ENCODE data around the gene SH3PXD2B.

The SH3PXD2B gene

GRCh38 chr5:172498431-172499129, 44.3 kb upstream of the SH3PXD2B start:
- H3K4me1 ChIP-seq (ENCODE audit: control insufficient read depth, low read depth, low read length), result no peaks in the 10 kb centered on the region
- no peak overlapping the region for H3K9ac ChIP-seq (ENCODE audit: low read length)
- no peak overlapping the region for H3K18ac ChIP-seq (ENCODE audit: low read length)
- H3K79me1 ChIP-seq (ENCODE audit: low read length), result no peaks in the 10 kb centered on the region
- H3K36me3 ChIP-seq (ENCODE audit: control insufficient read depth, insufficient read depth, low read length), result no peaks in the 10 kb centered on the region
- H2AK5ac ChIP-seq (ENCODE audit: low read length), result no peak overlapping the region
- H4K8ac ChIP-seq (ENCODE audit: low read depth, low read length), result no peak overlapping the region
- no peak overlapping the region for H3K4me3 ChIP-seq (ENCODE audit: low read length)
- H2BK5ac ChIP-seq (ENCODE audit: low read length), result no peak overlapping the region
- H3K23ac ChIP-seq (ENCODE audit: low read length), result no peak overlapping the region
- no peak overlapping the region for H3K27ac ChIP-seq (ENCODE audit: low read depth, low read length)
- no peak overlapping the region for H4K5ac ChIP-seq (ENCODE audit: low read length)
- no peak overlapping the region for H3K4ac ChIP-seq (ENCODE audit: low read depth, low read length)
- no peak overlapping the region for H3K4me2 ChIP-seq (ENCODE audit: low read length)
- DNase-seq, result no peak
- no peaks in the 10 kb centered on the region for H3K27me3 ChIP-seq (ENCODE audit: insufficient read depth, low read length, poor library complexity)
- no peaks in the 10 kb centered on the region for H3K79me2 ChIP-seq (ENCODE audit: control insufficient read depth, insufficient read depth, low read length)
- H3K56ac ChIP-seq (ENCODE audit: low read length), result no peak overlapping the region
- no CpG with 5 or more reads among the region's 12 CpGs for WGBS (ENCODE audit: extremely low coverage, insufficient coverage, low lambda C conversion rate)
- no peak overlapping the region for H2BK15ac ChIP-seq (replicated peaks; ENCODE audit: low read depth)
- H2BK120ac ChIP-seq (ENCODE audit: low read depth, low read length), result no peak overlapping the region

- Histone ChIP-seq H2BK15ac (replicated peaks; ENCODE audit: low read depth) (no peak overlapping the region), H3K18ac (ENCODE audit: low read length) (no peak overlapping the region), H2BK120ac (ENCODE audit: low read depth, low read length) (no peak overlapping the region), H3K56ac (ENCODE audit: low read length) (no peak overlapping the region), H3K79me1 (ENCODE audit: low read length) (no peaks in the 10 kb centered on the region), H3K4me2 (ENCODE audit: low read length) (no peak overlapping the region), H4K8ac (ENCODE audit: low read depth, low read length) (no peak overlapping the region), H2BK5ac (ENCODE audit: low read length) (no peak overlapping the region), H3K79me2 (ENCODE audit: control insufficient read depth, insufficient read depth, low read length) (no peaks in the 10 kb centered on the region), H3K36me3 (ENCODE audit: control insufficient read depth, insufficient read depth, low read length) (no peaks in the 10 kb centered on the region), H3K27ac (ENCODE audit: low read depth, low read length) (no peak overlapping the region), H3K9ac (ENCODE audit: low read length) (no peak overlapping the region), H2AK5ac (ENCODE audit: low read length) (no peak overlapping the region), H4K5ac (ENCODE audit: low read length) (no peak overlapping the region), H3K4me1 (ENCODE audit: control insufficient read depth, low read depth, low read length) (no peaks in the 10 kb centered on the region), H3K4me3 (ENCODE audit: low read length) (no peak overlapping the region), H3K27me3 (ENCODE audit: insufficient read depth, low read length, poor library complexity) (no peaks in the 10 kb centered on the region), H3K23ac (ENCODE audit: low read length) (no peak overlapping the region), H3K4ac (ENCODE audit: low read depth, low read length) (no peak overlapping the region)
- no CpG with 5 or more reads among the region's 14 CpGs for WGBS (ENCODE audit: extremely low coverage, insufficient coverage, low lambda C conversion rate)
- DNase-seq, result no peak
These were observed 43.4 kb upstream of the SH3PXD2B start for GRCh38 chr5:172497591-172498255.

GRCh38 chr5:172496671-172497371, 42.5 kb upstream of the SH3PXD2B start:
- H4K8ac ChIP-seq (ENCODE audit: low read depth, low read length), result no peak overlapping the region
- no peaks in the 10 kb centered on the region for H3K79me1 ChIP-seq (ENCODE audit: low read length)
- H3K56ac ChIP-seq (ENCODE audit: low read length), result no peak overlapping the region
- H3K23ac ChIP-seq (ENCODE audit: low read length), result no peak overlapping the region
- WGBS (ENCODE audit: extremely low coverage, insufficient coverage, low lambda C conversion rate), result no CpG with 5 or more reads among the region's 12 CpGs
- H2BK15ac ChIP-seq (replicated peaks; ENCODE audit: low read depth), result no peak overlapping the region
- H3K79me2 ChIP-seq (ENCODE audit: control insufficient read depth, insufficient read depth, low read length), result no peaks in the 10 kb centered on the region
- H3K27me3 ChIP-seq (ENCODE audit: insufficient read depth, low read length, poor library complexity), result no peaks in the 10 kb centered on the region
- H2AK5ac ChIP-seq (ENCODE audit: low read length), result no peak overlapping the region
- H3K18ac ChIP-seq (ENCODE audit: low read length), result no peak overlapping the region
- H3K4me1 ChIP-seq (ENCODE audit: control insufficient read depth, low read depth, low read length), result no peaks in the 10 kb centered on the region
- no peaks in the 10 kb centered on the region for H3K36me3 ChIP-seq (ENCODE audit: control insufficient read depth, insufficient read depth, low read length)
- no peak for DNase-seq
- H3K4me3 ChIP-seq (ENCODE audit: low read length), result no peak overlapping the region
- H2BK120ac ChIP-seq (ENCODE audit: low read depth, low read length), result no peak overlapping the region
- no peak overlapping the region for H3K9ac ChIP-seq (ENCODE audit: low read length)
- no peak overlapping the region for H3K4ac ChIP-seq (ENCODE audit: low read depth, low read length)
- no peak overlapping the region for H4K5ac ChIP-seq (ENCODE audit: low read length)
- H3K27ac ChIP-seq (ENCODE audit: low read depth, low read length), result no peak overlapping the region
- no peak overlapping the region for H3K4me2 ChIP-seq (ENCODE audit: low read length)
- no peak overlapping the region for H2BK5ac ChIP-seq (ENCODE audit: low read length)

GRCh38 chr5:172494630-172495505, 40.5 kb upstream of the SH3PXD2B start:
- no peaks in the 10 kb centered on the region for H3K4me1 ChIP-seq (ENCODE audit: control insufficient read depth, low read depth, low read length)
- H2BK120ac ChIP-seq (ENCODE audit: low read depth, low read length), result no peak overlapping the region
- no peaks in the 10 kb centered on the region for H3K79me1 ChIP-seq (ENCODE audit: low read length)
- H3K23ac ChIP-seq (ENCODE audit: low read length), result no peak overlapping the region
- no peak overlapping the region for H3K56ac ChIP-seq (ENCODE audit: low read length)
- no peak overlapping the region for H4K8ac ChIP-seq (ENCODE audit: low read depth, low read length)
- no CpG with 5 or more reads among the region's 9 CpGs for WGBS (ENCODE audit: extremely low coverage, insufficient coverage, low lambda C conversion rate)
- H2BK15ac ChIP-seq (replicated peaks; ENCODE audit: low read depth), result no peak overlapping the region
- no peak overlapping the region for H3K4me3 ChIP-seq (ENCODE audit: low read length)
- H2AK5ac ChIP-seq (ENCODE audit: low read length), result no peak overlapping the region
- no peak for DNase-seq
- H3K36me3 ChIP-seq (ENCODE audit: control insufficient read depth, insufficient read depth, low read length), result no peaks in the 10 kb centered on the region
- H3K4ac ChIP-seq (ENCODE audit: low read depth, low read length), result no peak overlapping the region
- H3K9ac ChIP-seq (ENCODE audit: low read length), result no peak overlapping the region
- no peak overlapping the region for H2BK5ac ChIP-seq (ENCODE audit: low read length)
- H3K27me3 ChIP-seq (ENCODE audit: insufficient read depth, low read length, poor library complexity), result no peaks in the 10 kb centered on the region
- no peaks in the 10 kb centered on the region for H3K79me2 ChIP-seq (ENCODE audit: control insufficient read depth, insufficient read depth, low read length)
- H3K27ac ChIP-seq (ENCODE audit: low read depth, low read length), result no peak overlapping the region
- H4K5ac ChIP-seq (ENCODE audit: low read length), result no peak overlapping the region
- H3K4me2 ChIP-seq (ENCODE audit: low read length), result no peak overlapping the region
- no peak overlapping the region for H3K18ac ChIP-seq (ENCODE audit: low read length)

GRCh38 chr5:172493906-172494305, 39.6 kb upstream of the SH3PXD2B start:
- H3K79me2 ChIP-seq (ENCODE audit: control insufficient read depth, insufficient read depth, low read length), result no peaks in the 10 kb centered on the region
- H3K4me3 ChIP-seq (ENCODE audit: low read length), result no peak overlapping the region
- H3K4ac ChIP-seq (ENCODE audit: low read depth, low read length), result no peak overlapping the region
- H3K56ac ChIP-seq (ENCODE audit: low read length), result no peak overlapping the region
- no peak overlapping the region for H3K9ac ChIP-seq (ENCODE audit: low read length)
- no peak overlapping the region for H2AK5ac ChIP-seq (ENCODE audit: low read length)
- no peak overlapping the region for H2BK5ac ChIP-seq (ENCODE audit: low read length)
- H3K79me1 ChIP-seq (ENCODE audit: low read length), result no peaks in the 10 kb centered on the region
- H4K8ac ChIP-seq (ENCODE audit: low read depth, low read length), result no peak overlapping the region
- H3K18ac ChIP-seq (ENCODE audit: low read length), result no peak overlapping the region
- H3K27me3 ChIP-seq (ENCODE audit: insufficient read depth, low read length, poor library complexity), result no peaks in the 10 kb centered on the region
- H3K4me1 ChIP-seq (ENCODE audit: control insufficient read depth, low read depth, low read length), result no peaks in the 10 kb centered on the region
- H3K36me3 ChIP-seq (ENCODE audit: control insufficient read depth, insufficient read depth, low read length), result no peaks in the 10 kb centered on the region
- no peak overlapping the region for H3K4me2 ChIP-seq (ENCODE audit: low read length)
- H3K23ac ChIP-seq (ENCODE audit: low read length), result no peak overlapping the region
- no peak overlapping the region for H4K5ac ChIP-seq (ENCODE audit: low read length)
- no peak for DNase-seq
- no peak overlapping the region for H2BK15ac ChIP-seq (replicated peaks; ENCODE audit: low read depth)
- no CpG with 5 or more reads among the region's 3 CpGs for WGBS (ENCODE audit: extremely low coverage, insufficient coverage, low lambda C conversion rate)
- no peak overlapping the region for H3K27ac ChIP-seq (ENCODE audit: low read depth, low read length)
- no peak overlapping the region for H2BK120ac ChIP-seq (ENCODE audit: low read depth, low read length)
